HepG2 (cell line): Measurements from ENCODE around the gene PPP1CB. TPM values are rescaled to one million over a fixed set of nuclear protein-coding genes. Genes with fewer than 3 reads are reported as not detected.

Source experiments
- ATAC-seq: fragments of 200-7000 bp; cut with Tn5 transposase; 3 replicates; pipeline ENCODE4 v1.9.1; 2020; ENCODE audit warnings: mild to moderate bottlenecking, moderate library complexity
- BruUV-seq: library from RNA; stranded (reverse); fragments of 400-500 nt; replicated peaks from 2 replicates; lab custom pipeline; 2021; lab: Mats Ljungman, UMichigan
- CTCF ChIA-PET: fragments of 300-600 bp; formaldehyde crosslinking; extraction: SDS; loops from one replicate; lab custom pipeline; 2021; ENCODE audit warnings: low total read pairs, inconsistent platforms, low intra/inter-chr PET ratio; lab: Yijun Ruan, JAX
- POLR2A ChIA-PET: fragments of 350-600 bp; sonication (Branson Sonifier 250); formaldehyde crosslinking; loops from one replicate; lab custom pipeline; 2020; ENCODE audit warnings: antibody characterized with exemption, inconsistent platforms; lab: Yijun Ruan, JAX
- DNase-seq: peaks from one replicate; pipeline ENCODE4 v3.0.0-alpha.2; 2015; ENCODE audit warnings: low spot score
- FAIRE-seq: peaks from 3 replicates; lab custom pipeline; 2011; peaks lifted over from hg19 to GRCh38; lab: Jason Lieb, UNC
- H2AFZ ChIP-seq: one replicate; pipeline ENCODE4 v1.6.1; 2011; ENCODE audit warnings: low read length, inconsistent platforms
- H3K27ac ChIP-seq: fragments of 300-600 bp; 3 replicates; pipeline ENCODE4 v1.8.0; 2011; ENCODE audit warnings: mixed run types, mild to moderate bottlenecking, mixed read lengths, low read length, inconsistent platforms; ENCODE audit not compliant: insufficient read depth; ENCODE audit errors: extremely low read length
- H3K27me3 ChIP-seq, 2 experiments: fragments of 200-600 bp in 1 of 2; 2 replicates in 1 of 2; 3 replicates in 1 of 2; pipeline versions ENCODE4 v1.6.0 to v1.8.0; 2011; ENCODE audit warnings: low read length in 2 of 2, mild to moderate bottlenecking in 2 of 2, moderate library complexity in 2 of 2, inconsistent platforms in 1 of 2; ENCODE audit not compliant: insufficient read depth in 2 of 2, control insufficient read depth in 1 of 2
- H3K36me3 ChIP-seq, 2 experiments: fragments of 200-600 bp in 1 of 2; replicated peaks in 1 of 2; 2 replicates in 1 of 2; 3 replicates in 1 of 2; pipeline versions ENCODE4 v1.5.1 to v1.8.0; 2011; ENCODE audit warnings: low read length in 2 of 2, inconsistent platforms in 1 of 2; ENCODE audit not compliant: insufficient read depth in 2 of 2, control insufficient read depth in 1 of 2
- H3K4me1 ChIP-seq: 2 replicates; pipeline ENCODE4 v1.5.1; 2012; ENCODE audit warnings: low read length, inconsistent platforms; ENCODE audit not compliant: insufficient read depth
- H3K4me2 ChIP-seq: 2 replicates; pipeline ENCODE4 v1.6.0; 2011; ENCODE audit warnings: low read depth, low read length, inconsistent platforms
- H3K4me3 ChIP-seq, 3 experiments: fragments of 200-600 bp in 1 of 3; sonication (generic), shearing (Covaris generic) in 1 of 3; replicated peaks in 1 of 3; 2 replicates each; pipeline ENCODE4 v1.5.1; 2011 to 2016; ENCODE audit warnings: low read length in 3 of 3, inconsistent platforms in 2 of 3, low read depth in 2 of 3, mild to moderate bottlenecking in 2 of 3, control low read depth in 1 of 3, mixed read lengths in 1 of 3; ENCODE audit not compliant: insufficient read depth in 1 of 3
- H3K79me2 ChIP-seq: one replicate; pipeline ENCODE4 v1.6.1; 2011; ENCODE audit warnings: low read length, inconsistent platforms; ENCODE audit not compliant: insufficient read depth
- H3K9ac ChIP-seq: 2 replicates; pipeline ENCODE4 v1.6.0; 2011; ENCODE audit warnings: mild to moderate bottlenecking, low read depth, low read length, inconsistent platforms; ENCODE audit not compliant: insufficient read depth
- H3K9me3 ChIP-seq: 2 replicates; pipeline ENCODE4 v1.5.1; 2012; ENCODE audit warnings: mild to moderate bottlenecking, low read length
- H4K20me1 ChIP-seq: 2 replicates; pipeline ENCODE4 v1.6.0; 2011; ENCODE audit warnings: inconsistent platforms, mild to moderate bottlenecking, low read length, moderate library complexity; ENCODE audit not compliant: insufficient read depth
- CBFB ChIP-seq: sonication (generic); formaldehyde crosslinking; IDR thresholded peaks from 2 replicates; pipeline ENCODE4 v1.4.0; 2020; ENCODE audit warnings: missing genetic modification reagents
- CBX1 ChIP-seq: IDR thresholded peaks from one replicate; pipeline ENCODE4 v1.6.1; 2016; ENCODE audit warnings: antibody characterized with exemption, low read depth
- CHD2 ChIP-seq: IDR thresholded peaks from 2 replicates; pipeline ENCODE4 v1.6.1; 2011; ENCODE audit warnings: low read depth, low read length, improper control_type of control experiment
- HCFC1 ChIP-seq: fragments of 150-350 bp; IDR thresholded peaks from 2 replicates; pipeline ENCODE4 v1.6.1; 2014; ENCODE audit warnings: low read depth, low read length
- MAZ ChIP-seq, 2 experiments: sonication (generic) in 1 of 2; formaldehyde crosslinking in 1 of 2; IDR thresholded peaks; 2 replicates each; pipeline versions ENCODE4 v1.5.0 to v1.6.1; 2012 to 2020; ENCODE audit warnings: low read depth in 2 of 2, mild to moderate bottlenecking in 2 of 2, borderline replicate concordance in 1 of 2, improper control_type of control experiment in 1 of 2, low read length in 1 of 2, missing genetic modification reagents in 1 of 2, moderate library complexity in 1 of 2
- MZF1 ChIP-seq: sonication (generic); formaldehyde crosslinking; IDR thresholded peaks from 2 replicates; pipeline ENCODE4 v1.8.1; 2023; ENCODE audit warnings: mild to moderate bottlenecking, missing genetic modification reagents, borderline replicate concordance
- PCBP1 ChIP-seq: fragments of 200-400 bp; formaldehyde crosslinking; IDR thresholded peaks from 2 replicates; pipeline ENCODE4 v1.6.1; 2017; ENCODE audit warnings: mild to moderate bottlenecking, low read depth, low read length, borderline replicate concordance
- TBL1XR1 ChIP-seq: fragments of 150-350 bp; IDR thresholded peaks from 2 replicates; pipeline ENCODE4 v1.6.1; 2014; ENCODE audit warnings: borderline replicate concordance, low read length; ENCODE audit not compliant: partially characterized antibody
- WGBS: methylation state at CpG from one replicate; pipeline ENCODE4 v1.1.6; 2017; ENCODE audit warnings: low lambda C conversion rate; 5-methylcytosine and 5-hydroxymethylcytosine counted together
- in situ Hi-C: cut with HindIII; loops from 2 replicates; pipeline ENCODE4 v1.10.0; 2017; ENCODE audit warnings: low pct_unique_long_range_greater_than_20kb; ENCODE audit not compliant: extremely low pct_ligation_motif_present
- intact Hi-C: fragments of 100-400 bp; cut with micrococcal nuclease; formaldehyde crosslinking; loops from one replicate; pipeline ENCODE4 v1.10.0; 2022; ENCODE audit not compliant: unreplicated experiment
- polyA plus RNA-seq, 8 experiments: library from polyadenylated mRNA; depleted of rRNA in 3 of 8; stranded (reverse) in 7 of 8; unstranded in 1 of 8; fragments of >200 nt; fragmentation: Illumina TruSeq in 4 of 8; extraction: Trizol in 4 of 8; gene quantifications; 2 replicates each; pipeline versions ENCODE4 v1.2.1 to v1.2.3, GENCODE V29; 2011 to 2016; ENCODE audit warnings: low read depth in 4 of 8, missing spikeins in 1 of 8, mixed read lengths in 1 of 8; ENCODE audit not compliant: insufficient read depth in 1 of 8
- total RNA-seq, 5 experiments: library from RNA; depleted of rRNA; stranded (reverse); fragments of >200 nt; fragmentation: Illumina TruSeq; extraction: Trizol; gene quantifications; 2 replicates each; pipeline ENCODE4 v1.2.3, GENCODE V29; 2016; ENCODE audit warnings: low read depth in 1 of 5
- TF ChIP-seq, protein P1 (sequence below): conservative IDR thresholded peaks from 2 replicates; pipeline ENCODE4 v1.6.1; 2018; ENCODE audit warnings: missing genetic modification reagents
- TF ChIP-seq, protein P2 (sequence below): sonication (generic); formaldehyde crosslinking; IDR thresholded peaks from 2 replicates; pipeline ENCODE4 v1.8.0; 2022; ENCODE audit warnings: missing genetic modification reagents, mild to moderate bottlenecking, borderline replicate concordance
- TF ChIP-seq, protein P3 (sequence below): sonication (generic); formaldehyde crosslinking; IDR thresholded peaks from 2 replicates; pipeline ENCODE4 v1.4.0; 2020; ENCODE audit warnings: missing genetic modification reagents
- TF ChIP-seq, protein P4 (sequence below): sonication (generic); formaldehyde crosslinking; IDR thresholded peaks from 2 replicates; pipeline ENCODE4 v1.4.0; 2020; ENCODE audit warnings: missing genetic modification reagents

The PPP1CB gene
- total and polyA plus RNA-seq, 2 of the 13 experiments (the other 11 are each of a cell fraction or from before 2014, with no cell fraction given) = 46.9 to 109 TPM

DNA sequence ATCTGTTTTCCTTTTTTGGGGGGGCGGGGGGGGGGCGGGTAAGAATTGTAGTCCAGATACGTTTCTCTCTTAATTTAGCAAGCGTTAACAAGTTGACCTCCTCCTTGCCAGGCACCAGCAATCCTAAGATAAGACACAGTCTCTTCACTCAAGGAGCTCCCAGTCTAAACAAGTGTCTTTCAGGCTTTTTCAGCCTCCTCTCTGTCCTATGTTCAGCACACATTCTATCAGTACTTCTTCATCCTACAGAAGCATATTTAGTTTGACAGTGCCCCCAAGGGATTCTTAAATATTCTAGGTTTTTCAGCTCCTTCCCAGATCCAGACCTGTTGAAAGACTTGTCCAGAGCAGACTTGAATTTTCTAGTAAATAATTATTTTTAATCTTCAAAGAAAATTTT lies 2.7 kb downstream of the PPP1CB start:
- H3K27ac ChIP-seq = no peak overlapping the region
- H3K4me2 ChIP-seq = peak overlapping the region; percentile 82
- FAIRE-seq = no peak
- ChIA-PET POLR2A (interaction anchor here (1.6 kb wide), 1 partner anchor 133 kb away, joined by 4 read pairs; no protein-coding TSS in a partner anchor), CTCF (interaction anchor here (4.1 kb wide), 1 partner anchor 188 kb away, joined by 32 read pairs; no protein-coding TSS in a partner anchor)
- H3K79me2 ChIP-seq = peaks cover 69% of the 10 kb centered on the region
- no peaks in the 10 kb centered on the region for H3K9me3 ChIP-seq
- BruUV-seq = no TSS peak
- no peak for ATAC-seq
- in situ Hi-C loops = loop anchor here (10.0 kb wide), 1 partner anchor 160 kb away; no protein-coding TSS in a partner anchor
- 69% methylated on average over 4 of the region's 4 CpGs for WGBS
- H3K4me1 ChIP-seq = peaks cover 50% of the 10 kb centered on the region
- H3K9ac ChIP-seq = no peak overlapping the region
- TF ChIP-seq CBX1 = no peak
- no peak for TF ChIP-seq MAZ (IDR thresholded peaks at IDR 0.05; ENCODE audit: borderline replicate concordance, low read depth, low read length)
- no peak for TF ChIP-seq MAZ (CRISPR knock-in tag; IDR thresholded peaks at IDR 0.05; ENCODE audit: low read depth)
- TF ChIP-seq, protein P1, sequence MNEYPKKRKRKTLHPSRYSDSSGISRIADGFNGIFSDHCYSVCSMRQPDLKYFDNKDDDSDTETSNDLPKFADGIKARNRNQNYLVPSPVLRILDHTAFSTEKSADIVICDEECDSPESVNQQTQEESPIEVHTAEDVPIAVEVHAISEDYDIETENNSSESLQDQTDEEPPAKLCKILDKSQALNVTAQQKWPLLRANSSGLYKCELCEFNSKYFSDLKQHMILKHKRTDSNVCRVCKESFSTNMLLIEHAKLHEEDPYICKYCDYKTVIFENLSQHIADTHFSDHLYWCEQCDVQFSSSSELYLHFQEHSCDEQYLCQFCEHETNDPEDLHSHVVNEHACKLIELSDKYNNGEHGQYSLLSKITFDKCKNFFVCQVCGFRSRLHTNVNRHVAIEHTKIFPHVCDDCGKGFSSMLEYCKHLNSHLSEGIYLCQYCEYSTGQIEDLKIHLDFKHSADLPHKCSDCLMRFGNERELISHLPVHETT = no peak
- TF ChIP-seq MZF1 (CRISPR knock-in tag) = no peak
- no peak for TF ChIP-seq PCBP1
- TF ChIP-seq, protein P2, sequence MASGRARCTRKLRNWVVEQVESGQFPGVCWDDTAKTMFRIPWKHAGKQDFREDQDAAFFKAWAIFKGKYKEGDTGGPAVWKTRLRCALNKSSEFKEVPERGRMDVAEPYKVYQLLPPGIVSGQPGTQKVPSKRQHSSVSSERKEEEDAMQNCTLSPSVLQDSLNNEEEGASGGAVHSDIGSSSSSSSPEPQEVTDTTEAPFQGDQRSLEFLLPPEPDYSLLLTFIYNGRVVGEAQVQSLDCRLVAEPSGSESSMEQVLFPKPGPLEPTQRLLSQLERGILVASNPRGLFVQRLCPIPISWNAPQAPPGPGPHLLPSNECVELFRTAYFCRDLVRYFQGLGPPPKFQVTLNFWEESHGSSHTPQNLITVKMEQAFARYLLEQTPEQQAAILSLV = no peak
- no peak for TF ChIP-seq TBL1XR1
- TF ChIP-seq, protein P3, sequence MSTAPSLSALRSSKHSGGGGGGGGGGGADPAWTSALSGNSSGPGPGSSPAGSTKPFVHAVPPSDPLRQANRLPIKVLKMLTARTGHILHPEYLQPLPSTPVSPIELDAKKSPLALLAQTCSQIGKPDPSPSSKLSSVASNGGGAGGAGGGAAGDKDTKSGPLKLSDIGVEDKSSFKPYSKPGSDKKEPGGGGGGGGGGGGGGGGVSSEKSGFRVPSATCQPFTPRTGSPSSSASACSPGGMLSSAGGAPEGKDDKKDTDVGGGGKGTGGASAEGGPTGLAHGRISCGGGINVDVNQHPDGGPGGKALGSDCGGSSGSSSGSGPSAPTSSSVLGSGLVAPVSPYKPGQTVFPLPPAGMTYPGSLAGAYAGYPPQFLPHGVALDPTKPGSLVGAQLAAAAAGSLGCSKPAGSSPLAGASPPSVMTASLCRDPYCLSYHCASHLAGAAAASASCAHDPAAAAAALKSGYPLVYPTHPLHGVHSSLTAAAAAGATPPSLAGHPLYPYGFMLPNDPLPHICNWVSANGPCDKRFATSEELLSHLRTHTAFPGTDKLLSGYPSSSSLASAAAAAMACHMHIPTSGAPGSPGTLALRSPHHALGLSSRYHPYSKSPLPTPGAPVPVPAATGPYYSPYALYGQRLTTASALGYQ (CRISPR knock-in tag) = no peak
- TF ChIP-seq CHD2 = no peak
- TF ChIP-seq CBFB = no peak
- TF ChIP-seq HCFC1 = no peak
- TF ChIP-seq, protein P4, sequence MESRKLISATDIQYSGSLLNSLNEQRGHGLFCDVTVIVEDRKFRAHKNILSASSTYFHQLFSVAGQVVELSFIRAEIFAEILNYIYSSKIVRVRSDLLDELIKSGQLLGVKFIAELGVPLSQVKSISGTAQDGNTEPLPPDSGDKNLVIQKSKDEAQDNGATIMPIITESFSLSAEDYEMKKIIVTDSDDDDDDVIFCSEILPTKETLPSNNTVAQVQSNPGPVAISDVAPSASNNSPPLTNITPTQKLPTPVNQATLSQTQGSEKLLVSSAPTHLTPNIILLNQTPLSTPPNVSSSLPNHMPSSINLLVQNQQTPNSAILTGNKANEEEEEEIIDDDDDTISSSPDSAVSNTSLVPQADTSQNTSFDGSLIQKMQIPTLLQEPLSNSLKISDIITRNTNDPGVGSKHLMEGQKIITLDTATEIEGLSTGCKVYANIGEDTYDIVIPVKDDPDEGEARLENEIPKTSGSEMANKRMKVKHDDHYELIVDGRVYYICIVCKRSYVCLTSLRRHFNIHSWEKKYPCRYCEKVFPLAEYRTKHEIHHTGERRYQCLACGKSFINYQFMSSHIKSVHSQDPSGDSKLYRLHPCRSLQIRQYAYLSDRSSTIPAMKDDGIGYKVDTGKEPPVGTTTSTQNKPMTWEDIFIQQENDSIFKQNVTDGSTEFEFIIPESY (CRISPR knock-in tag) = no peak
- peaks cover 3 to 7% of the 10 kb centered on the region in 2 experiments; a peak in 2 of 5 replicates for H3K36me3 ChIP-seq
- H4K20me1 ChIP-seq = peaks cover 64% of the 10 kb centered on the region
- no peaks in the 10 kb centered on the region; a peak in 1 of 5 replicates for H3K27me3 ChIP-seq
- peak overlapping the region in 2 of 3 experiments; percentile 3 to 12; a peak in 2 of 6 replicates for H3K4me3 ChIP-seq
- H2AFZ ChIP-seq = no peak overlapping the region
- no peak for DNase-seq
- intact Hi-C loops = no loop called here
